ENCODE measurements around the gene FN1. TPM values are rescaled to one million over a fixed set of nuclear protein-coding genes. Genes with fewer than 3 reads are reported as not detected.

Gene FN1
- total RNA-seq, 1 experiment from 2014 or later, result 39.4 TPM

DNA sequence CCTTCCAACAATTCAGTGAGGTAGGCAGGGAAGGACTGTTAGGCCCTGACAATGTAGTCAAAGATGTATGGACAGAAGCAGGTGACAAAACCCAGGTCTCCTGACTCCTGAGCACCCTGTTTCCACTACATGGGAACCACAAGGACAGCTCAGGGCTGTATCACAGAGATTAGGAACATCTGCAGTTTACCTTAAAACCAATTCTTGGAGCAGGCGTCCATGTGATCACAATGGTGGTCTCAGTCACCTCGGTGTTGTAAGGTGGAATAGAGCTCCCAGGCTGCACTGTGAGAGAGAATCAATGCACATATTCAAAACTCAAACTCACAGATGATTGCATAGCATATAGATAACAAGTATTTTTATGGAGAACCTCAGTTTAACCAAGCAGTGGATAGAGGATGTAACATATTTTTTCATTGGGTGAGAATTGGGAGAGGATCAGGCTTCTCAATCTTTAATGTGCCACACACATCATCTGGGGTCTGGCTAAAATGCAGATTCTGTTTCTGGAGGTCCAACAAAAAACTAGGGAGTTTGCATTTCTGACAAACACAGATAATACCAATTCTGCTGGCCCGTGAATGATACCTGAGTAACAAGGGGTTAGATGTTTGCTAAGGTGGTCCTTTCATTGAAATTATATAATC, 36.7 kb downstream of the FN1 start:
- CTCF ChIA-PET, result no interaction called here
- no peak for TF ChIP-seq EZH2 (IDR thresholded peaks at IDR 0.05; ENCODE audit: low read depth)
- TF ChIP-seq, protein P1, sequence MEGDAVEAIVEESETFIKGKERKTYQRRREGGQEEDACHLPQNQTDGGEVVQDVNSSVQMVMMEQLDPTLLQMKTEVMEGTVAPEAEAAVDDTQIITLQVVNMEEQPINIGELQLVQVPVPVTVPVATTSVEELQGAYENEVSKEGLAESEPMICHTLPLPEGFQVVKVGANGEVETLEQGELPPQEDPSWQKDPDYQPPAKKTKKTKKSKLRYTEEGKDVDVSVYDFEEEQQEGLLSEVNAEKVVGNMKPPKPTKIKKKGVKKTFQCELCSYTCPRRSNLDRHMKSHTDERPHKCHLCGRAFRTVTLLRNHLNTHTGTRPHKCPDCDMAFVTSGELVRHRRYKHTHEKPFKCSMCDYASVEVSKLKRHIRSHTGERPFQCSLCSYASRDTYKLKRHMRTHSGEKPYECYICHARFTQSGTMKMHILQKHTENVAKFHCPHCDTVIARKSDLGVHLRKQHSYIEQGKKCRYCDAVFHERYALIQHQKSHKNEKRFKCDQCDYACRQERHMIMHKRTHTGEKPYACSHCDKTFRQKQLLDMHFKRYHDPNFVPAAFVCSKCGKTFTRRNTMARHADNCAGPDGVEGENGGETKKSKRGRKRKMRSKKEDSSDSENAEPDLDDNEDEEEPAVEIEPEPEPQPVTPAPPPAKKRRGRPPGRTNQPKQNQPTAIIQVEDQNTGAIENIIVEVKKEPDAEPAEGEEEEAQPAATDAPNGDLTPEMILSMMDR (conservative IDR thresholded peaks at IDR 0.05), result no peak

DNA sequence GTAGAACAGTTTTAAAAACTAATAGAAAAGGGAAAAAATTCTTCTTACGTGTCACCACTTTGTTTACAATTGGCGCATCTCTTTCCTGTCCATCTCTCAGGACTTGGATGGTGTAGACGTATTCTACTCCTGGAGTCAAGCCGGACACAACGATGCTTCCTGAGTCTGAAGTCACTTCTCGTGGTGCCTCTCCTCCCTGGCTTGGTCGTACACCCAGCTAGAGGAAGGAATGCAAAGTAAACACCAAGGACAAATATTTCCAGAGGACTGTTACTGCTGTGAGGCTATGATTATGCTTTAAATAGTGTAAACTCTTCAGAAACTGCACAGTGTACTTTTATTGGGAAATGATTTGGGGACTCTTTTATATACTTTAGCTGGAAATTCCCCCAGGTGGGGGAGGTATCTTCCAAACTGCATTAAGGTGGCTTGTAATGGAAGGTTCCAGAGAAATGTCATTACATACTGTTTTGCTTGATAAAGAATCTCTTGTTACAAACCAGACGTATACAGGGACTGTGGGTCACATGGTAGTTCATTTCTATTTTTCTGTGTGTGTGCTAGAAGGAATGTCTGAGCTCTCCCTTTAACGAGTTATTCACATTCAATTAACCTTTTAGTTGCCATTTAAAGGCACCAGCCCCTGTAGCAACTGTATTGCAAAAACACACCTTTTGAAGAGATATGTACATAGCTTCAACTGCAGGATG, 38.1 kb downstream of the FN1 start:
- Histone ChIP-seq H3K4me2 (no peak overlapping the region), H3K27ac (no peak overlapping the region), H4K20me1 (ENCODE audit: insufficient read depth) (no peaks in the 10 kb centered on the region), H3K27me3 (ENCODE audit: insufficient read depth, low read depth) (no peaks in the 10 kb centered on the region), H2AFZ (no peak overlapping the region), H3K4me1 (replicated peaks; ENCODE audit: insufficient read depth) (peaks cover 11% of the 10 kb centered on the region), H3K36me3 (ENCODE audit: low read depth) (no peaks in the 10 kb centered on the region), H3K4me3 (no peak overlapping the region), H3F3A (ENCODE audit: insufficient read depth, low read depth) (no peaks in the 10 kb centered on the region), H3K9me2 (ENCODE audit: insufficient read depth) (no peaks in the 10 kb centered on the region), H3K79me2 (ENCODE audit: low read depth) (no peaks in the 10 kb centered on the region), H3K9me3 (ENCODE audit: insufficient read depth, low read depth) (no peaks in the 10 kb centered on the region)
- no peak for DNase-seq
- no peak for TF ChIP-seq EZH2 (IDR thresholded peaks at IDR 0.05; ENCODE audit: low read depth)
- TF ChIP-seq, protein P1 (conservative IDR thresholded peaks at IDR 0.05), result no peak
- intact Hi-C loops (cut with micrococcal nuclease; ENCODE audit: unreplicated experiment), result no loop called here
- POLR2A ChIA-PET (ENCODE audit: unreplicated experiment), result no interaction called here
- no TSS peak for BruUV-seq (replicated peaks)
- CTCF ChIA-PET, result no interaction called here

More for the DNA sequence above, 36.7 kb downstream of the FN1 start:
- H3K4me3 ChIP-seq, result no peak overlapping the region
- BruUV-seq (replicated peaks), result no TSS peak
- no peaks in the 10 kb centered on the region for H3F3A ChIP-seq (ENCODE audit: insufficient read depth, low read depth)
- H3K79me2 ChIP-seq (ENCODE audit: low read depth), result no peaks in the 10 kb centered on the region
- POLR2A ChIA-PET (ENCODE audit: unreplicated experiment), result no interaction called here
- H3K9me2 ChIP-seq (ENCODE audit: insufficient read depth), result no peaks in the 10 kb centered on the region
- no peaks in the 10 kb centered on the region for H3K27me3 ChIP-seq (ENCODE audit: insufficient read depth, low read depth)
- H2AFZ ChIP-seq, result no peak overlapping the region
- intact Hi-C loops (cut with micrococcal nuclease; ENCODE audit: unreplicated experiment), result no loop called here
- no peak overlapping the region for H3K4me2 ChIP-seq
- H4K20me1 ChIP-seq (ENCODE audit: insufficient read depth), result no peaks in the 10 kb centered on the region
- no peak for DNase-seq
- no peaks in the 10 kb centered on the region for H3K9me3 ChIP-seq (ENCODE audit: insufficient read depth, low read depth)
- H3K36me3 ChIP-seq (ENCODE audit: low read depth), result no peaks in the 10 kb centered on the region
- peaks cover 11% of the 10 kb centered on the region for H3K4me1 ChIP-seq (replicated peaks; ENCODE audit: insufficient read depth)
- H3K27ac ChIP-seq, result no peak overlapping the region

DNA sequence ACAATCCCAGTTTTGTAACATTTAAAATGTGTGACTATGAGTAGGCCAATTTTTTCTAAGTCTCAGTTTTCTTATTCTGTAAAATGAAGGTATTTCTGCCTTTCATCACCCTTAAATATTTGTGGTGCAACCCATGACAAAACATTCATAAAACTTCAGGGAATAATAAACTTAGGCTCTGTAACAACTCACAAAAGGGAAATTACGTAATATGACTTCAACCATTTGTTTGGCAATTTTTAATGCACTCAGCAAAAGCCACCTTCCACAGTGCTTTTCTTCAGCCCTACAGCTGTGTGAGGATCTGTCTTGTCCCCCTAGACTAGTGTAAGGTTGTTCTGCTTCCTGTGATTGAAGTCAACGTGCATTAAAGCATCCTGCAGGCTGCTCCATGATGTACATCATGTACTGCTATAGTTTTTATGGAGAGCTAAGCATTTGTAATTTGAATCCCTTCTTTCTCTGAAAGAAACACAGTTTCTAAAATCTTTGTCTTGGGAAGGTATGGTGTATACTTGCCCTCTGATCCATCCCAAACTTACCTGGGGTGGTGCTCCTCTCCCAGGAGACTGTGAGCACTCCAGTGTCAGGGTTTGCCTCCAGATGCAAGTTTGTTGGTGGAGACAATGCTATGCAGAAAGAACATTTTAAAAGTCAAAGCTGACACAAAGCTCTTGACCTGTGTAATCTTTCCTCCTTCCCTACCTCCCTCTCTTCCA, 39.1 kb downstream of the FN1 start:
- ChIA-PET CTCF (no interaction called here), POLR2A (ENCODE audit: unreplicated experiment) (no interaction called here)
- Histone ChIP-seq H2AFZ (no peak overlapping the region), H4K20me1 (ENCODE audit: insufficient read depth) (no peaks in the 10 kb centered on the region), H3K4me2 (no peak overlapping the region), H3K9me2 (ENCODE audit: insufficient read depth) (no peaks in the 10 kb centered on the region), H3K36me3 (ENCODE audit: low read depth) (no peaks in the 10 kb centered on the region), H3K9me3 (ENCODE audit: insufficient read depth, low read depth) (no peaks in the 10 kb centered on the region), H3K79me2 (ENCODE audit: low read depth) (no peaks in the 10 kb centered on the region), H3K4me3 (no peak overlapping the region), H3K27me3 (ENCODE audit: insufficient read depth, low read depth) (no peaks in the 10 kb centered on the region), H3F3A (ENCODE audit: insufficient read depth, low read depth) (no peaks in the 10 kb centered on the region), H3K27ac (no peak overlapping the region), H3K4me1 (replicated peaks; ENCODE audit: insufficient read depth) (peaks cover 11% of the 10 kb centered on the region)
- no TSS peak for BruUV-seq (replicated peaks)
- peak in 1 of 2 experiments; percentile 52 for DNase-seq
- TF ChIP-seq, protein P1 (conservative IDR thresholded peaks at IDR 0.05), result no peak
- no peak for TF ChIP-seq EZH2 (IDR thresholded peaks at IDR 0.05; ENCODE audit: low read depth)
- intact Hi-C loops (cut with micrococcal nuclease; ENCODE audit: unreplicated experiment), result no loop called here

All from PC-9 (cell line).